Endothelial cell of umbilical vein (primary cell): ENCODE data around the gene NDST3.

Experiments
- CTCF ChIP-seq, 2 donors: IDR thresholded peaks; 1 replicate in 1 of 2; 2 replicates in 1 of 2; pipeline ENCODE4 v1.5.1; 2011; ENCODE audit warnings: low read length in 2 of 2, mild to moderate bottlenecking in 2 of 2, moderate library complexity in 2 of 2, control low read depth in 1 of 2, inconsistent platforms in 1 of 2, low read depth in 1 of 2; ENCODE audit not compliant: insufficient read depth in 1 of 2; ENCODE audit errors: extremely low read depth in 1 of 2
- POLR2A ChIP-seq: IDR thresholded peaks from 2 replicates; pipeline ENCODE4 v1.6.1; 2012; ENCODE audit warnings: low read depth, mild to moderate bottlenecking, control low read depth, low read length
- TF ChIP-seq, protein P1 (sequence below): IDR thresholded peaks from 2 replicates; pipeline ENCODE4 v1.6.1; 2011; ENCODE audit not compliant: insufficient read depth, insufficient read length

- TF ChIP-seq CTCF (IDR thresholded peaks at IDR 0.05; ENCODE audit: extremely low read depth in 1 of 2, insufficient read depth in 1 of 2, low read depth in 1 of 2, low read length in 2 of 2): no peak
- no peak for TF ChIP-seq POLR2A
- TF ChIP-seq, protein P1, sequence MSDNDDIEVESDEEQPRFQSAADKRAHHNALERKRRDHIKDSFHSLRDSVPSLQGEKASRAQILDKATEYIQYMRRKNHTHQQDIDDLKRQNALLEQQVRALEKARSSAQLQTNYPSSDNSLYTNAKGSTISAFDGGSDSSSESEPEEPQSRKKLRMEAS: no peak
Observed at GRCh38 chr4:118237531-118237930, 203.2 kb downstream of the NDST3 start.
